Ishikawa (cell line): ENCODE data around the gene RRAGD.

Experiments
- CEBPB ChIP-seq: IDR thresholded peaks from 2 replicates; pipeline ENCODE4 v1.6.1; 2012
- EGR1 ChIP-seq: IDR thresholded peaks from 2 replicates; pipeline ENCODE4 v1.6.1; 2012
- EP300 ChIP-seq: IDR thresholded peaks from 2 replicates; pipeline ENCODE4 v1.6.1; 2012; ENCODE audit warnings: borderline replicate concordance
- MAX ChIP-seq: IDR thresholded peaks from 2 replicates; pipeline ENCODE4 v1.6.1; 2012
- NFIC ChIP-seq: IDR thresholded peaks from 2 replicates; pipeline ENCODE4 v1.6.1; 2012
- RAD21 ChIP-seq: IDR thresholded peaks from 2 replicates; pipeline ENCODE4 v1.6.1; 2012; ENCODE audit warnings: low read depth
- REST ChIP-seq: IDR thresholded peaks from 2 replicates; pipeline ENCODE4 v1.6.1; 2012; ENCODE audit warnings: low read depth, mild to moderate bottlenecking
- TEAD4 ChIP-seq: IDR thresholded peaks from 2 replicates; pipeline ENCODE4 v1.6.1; 2012
- YY1 ChIP-seq: IDR thresholded peaks from 2 replicates; pipeline ENCODE4 v1.6.1; 2012; ENCODE audit warnings: low read depth
- TF ChIP-seq, protein P1 (sequence below): IDR thresholded peaks from 2 replicates; pipeline ENCODE4 v1.6.1; 2012

GRCh38 chr6:89385156-89385667 lies 26.9 kb downstream of the RRAGD start:
- no peak for TF ChIP-seq EP300
- no peak for TF ChIP-seq YY1
- TF ChIP-seq REST, result no peak
- no peak for TF ChIP-seq NFIC
- no peak for TF ChIP-seq MAX
- no peak for TF ChIP-seq CEBPB
- TF ChIP-seq, protein P1, sequence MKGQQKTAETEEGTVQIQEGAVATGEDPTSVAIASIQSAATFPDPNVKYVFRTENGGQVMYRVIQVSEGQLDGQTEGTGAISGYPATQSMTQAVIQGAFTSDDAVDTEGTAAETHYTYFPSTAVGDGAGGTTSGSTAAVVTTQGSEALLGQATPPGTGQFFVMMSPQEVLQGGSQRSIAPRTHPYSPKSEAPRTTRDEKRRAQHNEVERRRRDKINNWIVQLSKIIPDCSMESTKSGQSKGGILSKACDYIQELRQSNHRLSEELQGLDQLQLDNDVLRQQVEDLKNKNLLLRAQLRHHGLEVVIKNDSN, result no peak
- TF ChIP-seq EGR1, result no peak
- no peak for TF ChIP-seq TEAD4
- TF ChIP-seq RAD21, result no peak
